ENCODE results near the gene RPSA.

GRCh38 chr3:39378088-39378487, 28.4 kb upstream of the RPSA start:
- TF ChIP-seq CTCF (IDR thresholded peaks at IDR 0.05) = peak in 2 of 5 experiments; percentile 24 to 44
- TF ChIP-seq POLR2A (IDR thresholded peaks at IDR 0.05) = no peak
- no peak for TF ChIP-seq EP300 (IDR thresholded peaks at IDR 0.05)
